Activated CD8-positive, alpha-beta memory T cell treated with anti-CD3 and anti-CD28 coated beads for 1 hour (primary cell): Measurements from ENCODE around the gene GUF1.
A peak's percentile ranks its signal among the peaks of the same experiment; 100 is the strongest.

Experiments used
- DNase-seq, 2 donors: peaks; one replicate each; pipeline ENCODE4 v3.0.0-alpha.2; 2020; ENCODE audit warnings: low read depth in 1 of 2; ENCODE audit errors: extremely low read depth in 1 of 2

The GUF1 gene

GRCh38 chr4:44678094-44679041 lies at the start of gene GUF1:
Gene GUF1 (plus strand): TSS chr4:44678420. CDS start chr4:44678623, 203 bp downstream.
- peak; percentile 58 to 80 for DNase-seq

GRCh38 chr4:44629280-44629866 lies 48.8 kb upstream of the GUF1 start:
- DNase-seq: peak in 1 of 2 donors; percentile 8

GRCh38 chr4:44632089-44632488 lies 46.1 kb upstream of the GUF1 start:
- DNase-seq: no peak

GRCh38 chr4:44632733-44633132 lies 45.5 kb upstream of the GUF1 start:
- DNase-seq: no peak

GRCh38 chr4:44638091-44638490 lies 40.1 kb upstream of the GUF1 start:
- no peak for DNase-seq

- DNase-seq: no peak
These were observed 32.1 kb upstream of the GUF1 start for GRCh38 chr4:44646151-44646550.

- no peak for DNase-seq
These were observed 26.8 kb upstream of the GUF1 start, which contains the start of gene YIPF7 for GRCh38 chr4:44651425-44651824. Gene YIPF7 (minus strand): TSS chr4:44651625. CDS start chr4:44650100, 1,525 bp downstream.

- no peak for DNase-seq
These were observed 26.2 kb upstream of the GUF1 start for GRCh38 chr4:44652002-44652401.

- no peak for DNase-seq
These were observed 17.8 kb upstream of the GUF1 start for GRCh38 chr4:44660396-44660795.

- no peak for DNase-seq
These were observed 16.1 kb upstream of the GUF1 start for GRCh38 chr4:44661940-44662622.

GRCh38 chr4:44662623-44663005 lies 15.6 kb upstream of the GUF1 start:
- DNase-seq: no peak

- no peak for DNase-seq
These were observed 14.5 kb upstream of the GUF1 start for GRCh38 chr4:44663539-44664263.

GRCh38 chr4:44668526-44668925 lies 9.7 kb upstream of the GUF1 start:
- no peak for DNase-seq

GRCh38 chr4:44670506-44671199 lies 7.6 kb upstream of the GUF1 start:
- DNase-seq: no peak

GRCh38 chr4:44671636-44672035 lies 6.6 kb upstream of the GUF1 start:
- DNase-seq: no peak

- DNase-seq: no peak
These were observed 3.7 kb upstream of the GUF1 start for GRCh38 chr4:44674471-44674870.

GRCh38 chr4:44675366-44675765 lies 2.9 kb upstream of the GUF1 start:
- no peak for DNase-seq

GRCh38 chr4:44679060-44679459 lies 840 bp downstream of the GUF1 start:
- no peak for DNase-seq

- DNase-seq: no peak
These were observed 6.4 kb downstream of the GUF1 start for GRCh38 chr4:44684648-44685047.

- no peak for DNase-seq
These were observed 22.2 kb downstream of the GUF1 start for GRCh38 chr4:44700427-44700826.
